HG03469 (cell line): Measurements from ENCODE around the gene WARS2.

Source experiments
- ATAC-seq: cut with Tn5 transposase; IDR thresholded peaks from one replicate; pipeline ENCODE4 v1.9.1; 2021; ENCODE audit warnings: mild to moderate bottlenecking, moderate library complexity, moderate number of reproducible peaks; ENCODE audit not compliant: unreplicated experiment

Gene WARS2

GRCh38 chr1:118986555-118987467, 153.6 kb downstream of the WARS2 start:
- no peak for ATAC-seq

GRCh38 chr1:118985640-118986554, 154.6 kb downstream of the WARS2 start:
- no peak for ATAC-seq

GRCh38 chr1:118984722-118985639, 155.5 kb downstream of the WARS2 start:
- no peak for ATAC-seq

- no peak for ATAC-seq
Measured at GRCh38 chr1:118984086-118984721, 156.2 kb downstream of the WARS2 start.

- ATAC-seq: no peak
Measured at GRCh38 chr1:118983558-118984041, 156.9 kb downstream of the WARS2 start.

- no peak for ATAC-seq
Measured at GRCh38 chr1:118982821-118983557, 157.5 kb downstream of the WARS2 start.

- no peak for ATAC-seq
Measured at GRCh38 chr1:118982266-118982665, 158.2 kb downstream of the WARS2 start.

- no peak for ATAC-seq
Measured at GRCh38 chr1:118981436-118981835, 159.0 kb downstream of the WARS2 start.
